ENCODE measurements around the gene SPAG16.
"Not testable (repeated sequence)": the region's sequence is repeated elsewhere in the genome, so short reads cannot be mapped to it uniquely, and the experiment has no call there.

SPAG16 gene

DNA sequence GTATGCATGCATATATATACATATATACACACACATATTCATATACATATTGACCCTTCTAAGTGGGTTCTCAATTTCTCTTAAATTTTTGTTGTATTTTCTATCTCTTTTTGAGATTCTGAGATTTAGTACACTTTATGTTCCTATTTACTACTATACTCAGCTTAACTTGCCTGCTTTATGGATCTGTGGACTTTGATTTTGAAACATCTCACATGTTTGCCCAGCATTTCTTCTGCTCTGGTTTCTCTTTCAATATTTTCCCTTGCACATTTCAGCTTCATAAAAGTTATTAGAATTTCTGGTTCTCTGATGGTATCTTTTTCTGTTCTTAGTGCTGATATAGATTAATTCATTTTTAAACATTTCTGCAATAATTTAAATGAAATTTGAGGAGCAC, 380.6 kb downstream of the SPAG16 start:
- Histone ChIP-seq H3K27me3 (ENCODE audit: insufficient read depth, low read length) (no peaks in the 10 kb centered on the region), H3K36me3 (ENCODE audit: insufficient read depth, low read length) (no peaks in the 10 kb centered on the region), H3K9me3 (ENCODE audit: insufficient read depth, low read depth, low read length) (peaks cover 29% of the 10 kb centered on the region), H3K9ac (ENCODE audit: low read depth, low read length) (no peak overlapping the region), H3K4me1 (ENCODE audit: insufficient read depth, low read length) (no peaks in the 10 kb centered on the region), H3K27ac (ENCODE audit: low read depth, low read length) (no peak overlapping the region), H3K4me3 (ENCODE audit: low read length) (no peak overlapping the region)

DNA sequence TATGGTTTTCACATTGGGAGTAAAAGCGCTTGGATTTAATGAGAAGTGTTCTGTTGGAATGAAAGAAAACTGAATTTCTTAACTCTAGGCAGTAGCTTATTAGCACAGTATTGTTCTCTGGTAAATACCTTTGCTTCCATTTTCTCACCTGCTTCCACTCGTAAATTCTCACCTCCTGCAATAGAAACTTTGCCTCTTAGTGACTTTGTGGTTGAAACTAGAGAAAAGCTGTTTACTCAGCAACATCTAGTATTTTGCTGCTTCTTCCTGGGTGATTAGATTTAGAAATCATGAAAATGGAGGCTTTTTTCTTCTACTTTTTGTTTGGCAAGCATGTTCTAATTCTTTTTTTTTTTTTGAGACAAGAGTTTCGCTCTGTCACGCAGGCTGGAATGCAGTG, 385.4 kb downstream of the SPAG16 start:
- 95% methylated on average over 4 of the region's 4 CpGs for WGBS
- Histone ChIP-seq H3K36me3 (ENCODE audit: insufficient read depth, low read length) (no peaks in the 10 kb centered on the region), H3K9me3 (ENCODE audit: insufficient read depth, low read depth, low read length) (peaks cover 11% of the 10 kb centered on the region), H3K4me1 (ENCODE audit: insufficient read depth, low read length) (no peaks in the 10 kb centered on the region), H3K27ac (ENCODE audit: low read depth, low read length) (no peak overlapping the region), H3K9ac (ENCODE audit: low read depth, low read length) (no peak overlapping the region), H3K27me3 (ENCODE audit: insufficient read depth, low read length) (no peaks in the 10 kb centered on the region), H3K4me3 (ENCODE audit: low read length) (no peak overlapping the region)

DNA sequence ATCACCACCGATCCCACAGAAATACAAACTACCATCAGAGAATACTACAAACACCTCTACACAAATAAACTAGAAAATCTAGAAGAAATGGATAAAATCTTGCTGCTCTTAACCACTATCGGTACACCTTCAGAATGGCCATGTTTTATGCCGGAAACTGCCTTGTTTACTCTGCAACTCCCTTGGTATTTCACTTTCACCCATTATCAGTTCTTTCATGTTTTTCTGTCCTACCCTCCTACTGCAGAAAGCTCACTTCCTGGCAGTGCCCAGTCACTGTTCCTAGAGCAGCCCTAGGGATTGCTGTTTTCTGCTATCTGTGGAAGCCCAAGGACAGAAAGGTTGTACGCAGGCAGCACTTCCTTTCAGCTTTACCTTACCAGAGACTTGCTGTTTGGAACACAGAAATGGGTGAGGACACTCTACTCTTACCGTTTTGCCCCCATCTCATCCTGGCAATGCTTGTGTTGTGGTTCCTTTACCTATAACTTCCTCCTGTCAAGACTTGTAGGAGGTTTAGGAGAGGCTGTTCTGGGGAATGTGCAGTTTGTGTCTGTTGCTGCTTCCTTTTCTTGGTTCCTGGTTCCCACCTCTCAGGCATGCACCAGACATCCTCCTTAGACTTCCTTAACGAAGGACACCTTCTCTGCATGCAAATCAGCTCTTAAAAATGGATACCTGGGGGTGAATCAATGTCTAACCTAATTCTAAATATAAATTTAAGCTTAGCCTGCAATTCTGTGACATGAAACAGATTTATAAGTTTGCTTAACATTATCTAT, 394.4 kb downstream of the SPAG16 start:
- 98% methylated on average over 4 of the region's 6 CpGs for WGBS
- no peaks in the 10 kb centered on the region for H3K27me3 ChIP-seq (ENCODE audit: insufficient read depth, low read length)
- no peaks in the 10 kb centered on the region for H3K36me3 ChIP-seq (ENCODE audit: insufficient read depth, low read length)
- no peak overlapping the region for H3K9ac ChIP-seq (ENCODE audit: low read depth, low read length)
- peaks cover 25% of the 10 kb centered on the region for H3K9me3 ChIP-seq (ENCODE audit: insufficient read depth, low read depth, low read length)
- no peak overlapping the region for H3K27ac ChIP-seq (ENCODE audit: low read depth, low read length)
- no peak overlapping the region for H3K4me3 ChIP-seq (ENCODE audit: low read length)
- H3K4me1 ChIP-seq (ENCODE audit: insufficient read depth, low read length): no peaks in the 10 kb centered on the region

DNA sequence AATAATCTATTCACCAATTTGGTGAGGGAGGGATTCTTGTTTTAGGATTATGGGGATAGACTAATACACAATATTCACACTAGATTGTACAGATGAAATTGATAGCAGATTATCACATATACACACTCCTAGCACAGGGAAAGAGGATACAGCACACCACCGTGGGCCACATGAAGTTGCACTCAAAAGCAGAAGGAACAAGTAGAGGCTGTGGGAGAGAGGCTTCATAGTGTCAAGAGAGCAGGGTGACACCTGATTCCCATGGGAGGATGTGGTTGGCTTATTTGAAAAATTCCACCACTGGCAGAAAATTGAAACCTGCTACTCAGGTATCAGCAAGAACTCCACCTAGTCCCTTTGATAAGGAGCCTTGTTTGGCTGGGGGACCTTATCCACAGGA, 395.6 kb downstream of the SPAG16 start:
- H3K27me3 ChIP-seq (ENCODE audit: insufficient read depth, low read length): no peaks in the 10 kb centered on the region
- no peaks in the 10 kb centered on the region for H3K36me3 ChIP-seq (ENCODE audit: insufficient read depth, low read length)
- H3K9me3 ChIP-seq (ENCODE audit: insufficient read depth, low read depth, low read length): peaks cover 25% of the 10 kb centered on the region
- H3K9ac ChIP-seq (ENCODE audit: low read depth, low read length): no peak overlapping the region
- 94% methylated on average over 1 of the region's 1 CpG for WGBS
- no peak overlapping the region for H3K4me3 ChIP-seq (ENCODE audit: low read length)
- no peak overlapping the region for H3K27ac ChIP-seq (ENCODE audit: low read depth, low read length)
- no peaks in the 10 kb centered on the region for H3K4me1 ChIP-seq (ENCODE audit: insufficient read depth, low read length)

DNA sequence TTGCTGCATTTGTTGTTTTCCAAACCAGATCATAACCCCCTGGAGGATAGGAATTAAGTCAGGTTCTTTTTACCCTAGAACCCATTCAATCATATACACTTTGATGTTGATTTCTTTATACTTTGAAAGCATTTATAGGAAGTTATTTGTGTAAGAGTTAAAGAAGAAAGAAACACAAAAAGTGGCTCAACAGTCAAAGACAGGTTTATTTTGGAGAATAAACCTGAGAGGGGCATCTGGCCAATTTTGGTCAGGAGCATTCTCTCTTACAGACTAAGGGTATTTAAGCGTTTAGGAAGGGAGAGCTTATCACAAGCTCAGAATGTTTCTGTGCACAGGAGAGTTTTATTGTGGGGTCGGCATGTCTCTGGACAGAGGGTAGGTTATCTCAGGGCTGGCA, 398.0 kb downstream of the SPAG16 start:
- WGBS: 94% methylated on average over 2 of the region's 2 CpGs
- no peak overlapping the region for H3K9ac ChIP-seq (ENCODE audit: low read depth, low read length)
- H3K9me3 ChIP-seq (ENCODE audit: insufficient read depth, low read depth, low read length): peaks cover 32% of the 10 kb centered on the region
- no peak overlapping the region for H3K27ac ChIP-seq (ENCODE audit: low read depth, low read length)
- H3K4me1 ChIP-seq (ENCODE audit: insufficient read depth, low read length): no peaks in the 10 kb centered on the region; the same call in 1 of the 2 replicates
- H3K27me3 ChIP-seq (ENCODE audit: insufficient read depth, low read length): no peaks in the 10 kb centered on the region
- no peak overlapping the region for H3K4me3 ChIP-seq (ENCODE audit: low read length)
- no peaks in the 10 kb centered on the region for H3K36me3 ChIP-seq (ENCODE audit: insufficient read depth, low read length)

DNA sequence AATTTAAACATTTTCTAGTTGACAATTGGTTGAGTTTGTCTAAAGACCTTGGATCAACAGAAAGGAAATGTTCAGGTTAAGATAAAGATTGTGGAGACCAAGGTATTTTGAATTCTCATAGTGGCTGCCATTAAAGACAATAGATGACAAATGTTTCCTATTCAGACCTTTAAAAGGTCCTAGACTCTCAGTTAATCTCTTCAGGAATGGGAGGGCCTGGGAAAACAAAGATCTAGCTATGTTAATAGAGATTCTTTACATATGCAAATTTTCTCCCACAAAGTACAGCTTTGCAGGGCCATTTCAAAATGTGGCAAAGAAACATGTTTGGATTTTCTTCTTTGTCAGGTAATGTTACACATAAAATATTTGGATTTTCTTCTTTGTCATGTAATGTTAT, 403.9 kb downstream of the SPAG16 start:
- H3K4me1 ChIP-seq (ENCODE audit: insufficient read depth, low read length): peaks cover 12% of the 10 kb centered on the region; the same call in 1 of the 2 replicates
- no peaks in the 10 kb centered on the region for H3K27me3 ChIP-seq (ENCODE audit: insufficient read depth, low read length)
- H3K9me3 ChIP-seq (ENCODE audit: insufficient read depth, low read depth, low read length): peaks cover 17% of the 10 kb centered on the region
- no peaks in the 10 kb centered on the region for H3K36me3 ChIP-seq (ENCODE audit: insufficient read depth, low read length)
- H3K4me3 ChIP-seq (ENCODE audit: low read length): no peak overlapping the region
- H3K27ac ChIP-seq (ENCODE audit: low read depth, low read length): peak overlapping the region; percentile 98; the same call in 1 of the 2 replicates
- no peak overlapping the region for H3K9ac ChIP-seq (ENCODE audit: low read depth, low read length)

DNA sequence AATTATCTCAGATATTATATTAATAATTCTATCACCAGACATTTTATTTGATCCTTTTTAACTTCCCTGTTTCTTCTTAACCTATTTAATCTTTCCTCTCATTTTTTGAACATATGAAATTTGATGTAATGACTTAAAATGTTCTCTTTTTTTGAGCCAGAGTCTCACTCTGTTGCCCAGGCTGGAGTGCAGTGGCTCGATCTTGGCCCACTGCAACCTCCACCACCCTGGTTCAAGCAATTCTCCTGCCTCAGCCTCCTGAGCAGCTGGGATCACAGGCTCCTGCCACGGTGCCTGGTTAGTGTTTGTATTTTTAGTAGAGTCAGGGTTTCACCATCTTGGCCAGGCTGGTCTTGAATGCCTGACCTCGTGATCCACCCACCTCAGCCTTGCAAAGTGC, 404.6 kb downstream of the SPAG16 start:
- not testable (repeated sequence) for H3K4me3 ChIP-seq (ENCODE audit: low read length); H3K36me3 ChIP-seq (ENCODE audit: insufficient read depth, low read length); H3K9ac ChIP-seq (ENCODE audit: low read depth, low read length); H3K27me3 ChIP-seq (ENCODE audit: insufficient read depth, low read length)
- 95% methylated on average over 3 of the region's 3 CpGs for WGBS
- H3K4me1 ChIP-seq (ENCODE audit: insufficient read depth, low read length): peaks cover 12% of the 10 kb centered on the region; the same call in 1 of the 2 replicates
- peaks cover 17% of the 10 kb centered on the region for H3K9me3 ChIP-seq (ENCODE audit: insufficient read depth, low read depth, low read length)
- H3K27ac ChIP-seq (ENCODE audit: low read depth, low read length): peak overlapping the region; percentile 89

DNA sequence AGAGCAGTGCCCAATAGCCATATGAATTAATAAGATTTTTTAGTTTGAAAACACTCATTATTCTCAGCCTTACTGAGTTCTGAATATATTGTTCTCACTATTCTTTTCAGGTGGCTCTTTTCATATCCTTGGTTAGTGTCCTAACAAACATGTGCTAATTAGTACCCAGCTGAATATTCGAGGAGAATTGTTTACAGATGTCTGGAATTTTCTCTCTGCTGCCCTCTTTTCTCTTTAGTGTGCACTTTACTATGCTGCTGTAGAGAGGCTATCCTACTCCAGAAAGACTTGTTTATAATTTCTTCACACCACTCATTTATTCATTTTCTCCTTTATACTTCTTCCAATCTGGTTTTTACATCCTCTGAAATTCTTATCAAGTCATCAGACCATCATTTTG, 405.3 kb downstream of the SPAG16 start:
- H3K36me3 ChIP-seq (ENCODE audit: insufficient read depth, low read length): no peaks in the 10 kb centered on the region
- no peak overlapping the region; the same call in 1 of the 2 replicates for H3K27ac ChIP-seq (ENCODE audit: low read depth, low read length)
- peaks cover 12% of the 10 kb centered on the region; the same call in 1 of the 2 replicates for H3K4me1 ChIP-seq (ENCODE audit: insufficient read depth, low read length)
- H3K9ac ChIP-seq (ENCODE audit: low read depth, low read length): no peak overlapping the region
- peaks cover 17% of the 10 kb centered on the region for H3K9me3 ChIP-seq (ENCODE audit: insufficient read depth, low read depth, low read length)
- H3K27me3 ChIP-seq (ENCODE audit: insufficient read depth, low read length): no peaks in the 10 kb centered on the region
- 78% methylated on average over 1 of the region's 1 CpG for WGBS
- no peak overlapping the region for H3K4me3 ChIP-seq (ENCODE audit: low read length)

DNA sequence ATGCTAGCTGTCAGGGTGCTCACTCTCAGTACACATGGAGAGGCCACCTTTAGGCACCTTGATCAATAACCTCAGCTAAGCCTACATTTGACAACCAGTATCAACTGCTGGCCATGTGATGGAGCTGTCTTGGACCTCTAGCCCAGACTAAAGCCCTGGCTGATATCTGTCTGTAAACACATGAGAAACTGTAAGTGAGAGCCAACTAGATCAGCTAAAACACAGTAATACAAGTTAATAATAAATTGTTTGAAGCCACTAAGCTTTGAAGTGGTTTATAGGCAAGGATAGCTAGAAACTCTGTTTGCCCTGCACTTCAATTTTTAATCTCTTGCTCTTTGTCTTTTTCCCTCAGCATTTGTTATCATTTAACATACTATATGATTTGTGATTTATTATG, 407.1 kb downstream of the SPAG16 start:
- no peak overlapping the region for H3K9ac ChIP-seq (ENCODE audit: low read depth, low read length)
- H3K4me3 ChIP-seq (ENCODE audit: low read length): no peak overlapping the region
- peaks cover 17% of the 10 kb centered on the region for H3K9me3 ChIP-seq (ENCODE audit: insufficient read depth, low read depth, low read length)
- no peaks in the 10 kb centered on the region for H3K36me3 ChIP-seq (ENCODE audit: insufficient read depth, low read length)
- H3K27ac ChIP-seq (ENCODE audit: low read depth, low read length): no peak overlapping the region
- no peaks in the 10 kb centered on the region for H3K27me3 ChIP-seq (ENCODE audit: insufficient read depth, low read length)
- H3K4me1 ChIP-seq (ENCODE audit: insufficient read depth, low read length): peaks cover 12% of the 10 kb centered on the region; the same call in 1 of the 2 replicates

DNA sequence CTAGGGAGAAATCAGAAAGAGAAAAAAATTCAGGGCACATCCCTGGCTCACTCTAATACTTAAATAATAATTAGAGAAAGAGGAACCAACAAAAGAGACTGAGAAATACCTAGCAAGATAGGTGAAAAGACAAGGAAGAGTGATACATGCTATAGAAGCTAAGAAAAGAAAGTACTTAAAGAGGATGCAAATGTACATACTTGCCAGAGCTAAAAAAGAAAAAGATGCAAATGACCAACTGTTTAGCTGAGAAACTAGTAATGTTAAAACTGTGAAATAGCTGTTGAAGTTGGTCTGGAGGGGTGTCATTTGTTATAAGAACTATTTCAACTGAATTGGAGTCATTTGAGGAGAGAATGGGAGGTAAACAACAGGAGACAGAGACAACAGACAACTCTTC, 412.2 kb downstream of the SPAG16 start:
- H3K27ac ChIP-seq (ENCODE audit: low read depth, low read length): no peak overlapping the region
- 0 out of 2 replicates have a peak, but pooled peaks cover 5% of the 10 kb centered on the region for H3K9me3 ChIP-seq (ENCODE audit: insufficient read depth, low read depth, low read length)
- no peaks in the 10 kb centered on the region for H3K27me3 ChIP-seq (ENCODE audit: insufficient read depth, low read length)
- H3K9ac ChIP-seq (ENCODE audit: low read depth, low read length): no peak overlapping the region
- H3K36me3 ChIP-seq (ENCODE audit: insufficient read depth, low read length): no peaks in the 10 kb centered on the region
- no peaks in the 10 kb centered on the region for H3K4me1 ChIP-seq (ENCODE audit: insufficient read depth, low read length)
- H3K4me3 ChIP-seq (ENCODE audit: low read length): no peak overlapping the region

DNA sequence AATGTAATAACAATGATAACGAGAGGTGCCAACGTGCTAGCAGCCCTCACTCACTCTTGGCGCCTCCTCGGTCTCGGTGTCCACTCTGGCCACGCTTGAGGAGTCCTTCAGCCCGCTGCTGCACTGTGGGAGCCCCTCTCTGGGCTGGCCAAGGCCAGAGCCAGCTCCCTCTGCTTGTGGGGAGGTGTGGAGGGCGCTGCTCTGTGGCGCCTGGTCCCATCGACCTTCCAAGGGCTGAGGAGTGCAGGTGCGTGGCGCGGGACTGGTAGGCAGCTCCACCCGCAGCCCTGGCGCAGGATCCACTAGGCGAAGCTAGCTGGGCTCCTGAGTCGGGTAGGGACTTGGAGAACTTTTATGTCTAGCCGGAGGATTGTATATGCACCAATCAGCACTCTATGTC, 417.1 kb downstream of the SPAG16 start:
- 97% methylated on average over 18 of the region's 18 CpGs for WGBS
- H3K27ac ChIP-seq (ENCODE audit: low read depth, low read length): not testable (repeated sequence)

More for the DNA sequence above, 417.1 kb downstream of the SPAG16 start:
- H3K4me1 ChIP-seq (ENCODE audit: insufficient read depth, low read length); H3K4me3 ChIP-seq (ENCODE audit: low read length); H3K9me3 ChIP-seq (ENCODE audit: insufficient read depth, low read depth, low read length); H3K27me3 ChIP-seq (ENCODE audit: insufficient read depth, low read length); H3K9ac ChIP-seq (ENCODE audit: low read depth, low read length); H3K36me3 ChIP-seq (ENCODE audit: insufficient read depth, low read length): not testable (repeated sequence)
